C4-2B (cell line): Measurements from ENCODE around the gene SLC6A19.

ENCODE experiments used
- H3K27ac ChIP-seq: fragments of 450-650 bp; 2 replicates; pipeline ENCODE4 v1.5.1; 2017
- ZFX ChIP-seq: fragments of 450-650 bp; IDR thresholded peaks from 2 replicates; pipeline ENCODE4 v1.6.1; 2017
- TF ChIP-seq, protein P1 (sequence below): fragments of 450-650 bp; conservative IDR thresholded peaks from 2 replicates; pipeline ENCODE4 v1.5.1; 2017; ENCODE audit warnings: mild to moderate bottlenecking

SLC6A19 gene

DNA sequence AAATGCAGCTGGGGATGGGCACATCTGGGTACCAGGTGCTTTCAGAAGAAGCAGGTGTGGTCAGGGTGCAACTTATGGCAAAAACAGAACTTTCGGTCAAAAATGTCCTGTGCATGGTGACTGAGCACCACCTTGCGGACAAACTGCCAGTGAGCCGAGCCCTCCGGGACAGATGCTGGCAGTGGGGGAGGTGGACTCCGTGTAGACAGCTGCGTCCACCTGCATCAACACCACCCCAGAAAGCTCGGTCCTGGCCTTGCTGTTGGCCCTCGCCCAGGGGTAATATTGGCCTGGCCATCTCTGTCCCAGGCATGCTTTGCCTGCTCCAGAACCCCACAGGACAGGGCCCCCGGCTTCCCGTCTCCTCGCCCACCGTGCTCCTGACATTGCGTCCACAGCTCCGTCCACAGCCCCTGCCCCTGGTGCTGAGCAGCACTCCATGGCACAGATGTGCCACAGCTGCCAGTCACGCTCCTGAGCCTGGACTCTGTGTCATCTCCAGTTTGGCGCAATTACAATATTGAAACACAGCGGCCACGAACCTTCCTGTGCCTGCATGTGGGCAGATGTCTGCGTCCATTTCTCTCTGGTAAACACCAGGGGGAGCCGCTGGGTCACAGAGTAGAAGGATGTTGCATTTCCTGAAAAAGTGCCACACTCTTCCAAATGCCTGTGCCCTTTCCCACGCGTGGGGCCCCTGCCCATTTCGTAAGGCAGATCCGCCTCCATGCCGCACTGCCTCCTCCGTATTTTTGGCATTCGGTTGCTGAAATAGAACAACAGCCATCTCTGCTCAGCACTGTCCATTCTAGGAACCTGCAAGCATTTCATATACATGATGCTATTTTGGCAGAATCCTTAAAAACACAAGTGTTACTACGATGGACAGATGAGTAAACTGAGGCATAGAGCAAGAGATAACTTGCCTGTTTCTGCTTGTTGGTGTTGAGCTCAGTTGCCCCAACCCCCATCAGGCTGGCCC lies 33.4 kb upstream of the SLC6A19 start:
- no peak overlapping the region for H3K27ac ChIP-seq
- no peak for TF ChIP-seq ZFX
- TF ChIP-seq, protein P1, sequence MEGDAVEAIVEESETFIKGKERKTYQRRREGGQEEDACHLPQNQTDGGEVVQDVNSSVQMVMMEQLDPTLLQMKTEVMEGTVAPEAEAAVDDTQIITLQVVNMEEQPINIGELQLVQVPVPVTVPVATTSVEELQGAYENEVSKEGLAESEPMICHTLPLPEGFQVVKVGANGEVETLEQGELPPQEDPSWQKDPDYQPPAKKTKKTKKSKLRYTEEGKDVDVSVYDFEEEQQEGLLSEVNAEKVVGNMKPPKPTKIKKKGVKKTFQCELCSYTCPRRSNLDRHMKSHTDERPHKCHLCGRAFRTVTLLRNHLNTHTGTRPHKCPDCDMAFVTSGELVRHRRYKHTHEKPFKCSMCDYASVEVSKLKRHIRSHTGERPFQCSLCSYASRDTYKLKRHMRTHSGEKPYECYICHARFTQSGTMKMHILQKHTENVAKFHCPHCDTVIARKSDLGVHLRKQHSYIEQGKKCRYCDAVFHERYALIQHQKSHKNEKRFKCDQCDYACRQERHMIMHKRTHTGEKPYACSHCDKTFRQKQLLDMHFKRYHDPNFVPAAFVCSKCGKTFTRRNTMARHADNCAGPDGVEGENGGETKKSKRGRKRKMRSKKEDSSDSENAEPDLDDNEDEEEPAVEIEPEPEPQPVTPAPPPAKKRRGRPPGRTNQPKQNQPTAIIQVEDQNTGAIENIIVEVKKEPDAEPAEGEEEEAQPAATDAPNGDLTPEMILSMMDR, result peak; percentile 91

DNA sequence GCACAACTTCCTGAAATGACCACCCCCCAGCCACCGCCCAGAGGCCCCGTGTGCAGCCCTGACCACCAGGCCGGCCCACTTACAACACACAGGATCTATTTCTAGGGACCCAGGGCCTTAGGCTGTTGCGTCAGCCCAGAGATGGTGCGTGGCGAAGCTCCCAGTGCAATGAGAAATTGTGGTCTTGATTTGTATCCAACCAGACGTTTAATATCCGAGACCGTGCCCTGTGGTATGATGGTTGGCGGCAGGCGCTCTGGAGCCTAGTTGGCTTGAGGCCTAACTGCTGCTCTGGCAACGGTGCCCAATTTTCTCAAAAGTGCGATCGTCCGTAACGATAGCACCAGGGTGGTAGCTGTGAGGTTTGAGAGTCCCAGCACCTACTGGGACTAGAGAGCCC lies 32.6 kb upstream of the SLC6A19 start:
- TF ChIP-seq, protein P1, result no peak
- no peak overlapping the region for H3K27ac ChIP-seq

DNA sequence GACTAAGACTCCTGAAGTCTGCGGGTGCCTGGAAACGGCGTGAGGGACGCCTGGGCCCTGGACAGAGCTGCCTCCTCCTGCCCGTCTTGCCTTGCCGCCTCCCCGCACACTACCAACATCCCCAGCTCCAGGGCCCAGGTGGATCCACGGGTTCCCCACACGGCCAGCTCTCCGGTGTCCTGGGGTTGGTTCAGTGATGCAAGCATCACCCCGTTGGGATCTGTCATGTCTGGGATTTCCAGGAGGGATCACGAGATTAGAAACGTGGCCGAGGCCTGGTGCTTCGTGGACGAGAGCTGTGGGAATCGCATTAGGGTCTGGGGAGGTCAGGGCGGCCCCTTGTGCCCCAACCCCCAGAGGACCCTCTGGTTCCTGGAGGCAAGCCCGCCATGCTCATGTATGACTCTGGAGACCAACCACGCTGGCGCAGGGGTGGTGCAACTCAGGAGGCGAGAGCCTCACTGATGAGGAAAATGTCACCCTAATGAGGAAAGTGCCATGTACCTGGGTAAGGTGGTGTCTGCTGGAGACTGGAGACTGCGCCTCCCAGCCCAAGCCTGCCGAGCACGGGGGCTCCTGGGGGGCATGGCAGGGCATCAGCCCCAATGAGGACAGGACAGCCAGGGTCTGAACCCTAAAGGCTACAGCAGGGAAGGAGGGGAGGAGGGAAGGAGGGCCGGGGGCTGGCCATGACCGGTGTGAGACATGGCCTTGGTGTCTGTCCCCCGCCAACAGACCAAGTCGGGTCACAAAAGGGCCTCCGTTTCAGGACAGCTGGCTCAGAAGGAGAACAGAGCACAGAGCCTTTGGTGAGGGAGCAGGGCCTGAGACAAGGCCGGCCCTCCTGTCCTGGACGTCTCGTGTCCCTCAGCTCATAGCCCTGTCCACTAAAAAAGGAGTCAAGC lies 31.9 kb upstream of the SLC6A19 start:
- H3K27ac ChIP-seq, result no peak overlapping the region
- TF ChIP-seq ZFX, result no peak
- TF ChIP-seq, protein P1, result no peak

- TF ChIP-seq ZFX, result no peak
- TF ChIP-seq, protein P1, result no peak
Measured at GRCh38 chr5:1171340-1171941, 30.0 kb upstream of the SLC6A19 start.

DNA sequence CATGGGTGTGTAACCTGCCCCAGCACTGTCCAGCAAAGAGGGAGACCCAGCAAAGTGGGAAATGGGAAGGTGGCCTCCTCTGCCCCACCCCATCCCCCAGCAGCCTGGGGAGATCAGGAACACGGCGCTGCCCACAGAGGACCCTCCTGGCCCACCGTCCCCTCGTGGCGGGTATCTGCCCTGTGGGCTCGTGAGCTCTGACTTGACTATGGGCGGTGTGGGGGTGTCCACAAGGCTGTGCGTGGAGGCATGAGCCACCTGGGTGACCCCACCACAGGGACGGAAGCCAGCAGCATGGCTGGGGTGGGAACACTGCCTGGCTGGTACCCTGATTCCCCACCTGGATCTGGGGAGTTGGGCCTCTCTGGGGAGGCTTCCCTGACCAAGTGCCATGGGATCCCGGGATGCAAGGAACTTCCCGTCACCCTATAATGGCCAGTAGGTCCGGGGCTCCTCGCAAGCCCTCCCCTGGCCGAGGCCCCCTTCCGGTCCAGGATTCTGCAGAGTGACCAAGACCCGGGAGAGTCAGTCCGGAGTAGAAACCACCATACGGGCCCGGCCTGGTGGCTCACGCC lies 29.3 kb upstream of the SLC6A19 start:
- TF ChIP-seq ZFX, result no peak
- TF ChIP-seq, protein P1, result no peak

More at GRCh38 chr5:1171340-1171941, 30.0 kb upstream of the SLC6A19 start:
- H3K27ac ChIP-seq, result no peak overlapping the region

GRCh38 chr5:1172670-1173404 lies 28.6 kb upstream of the SLC6A19 start:
- no peak overlapping the region for H3K27ac ChIP-seq
- TF ChIP-seq, protein P1, result no peak
- TF ChIP-seq ZFX, result no peak

More for the DNA sequence above, 29.3 kb upstream of the SLC6A19 start:
- H3K27ac ChIP-seq, result no peak overlapping the region
